WTC11 (cell line): ENCODE measurements around the gene ITGA11.

Experiments
- ZNF121 ChIP-seq: sonication (generic); formaldehyde crosslinking; IDR thresholded peaks from 2 replicates; pipeline ENCODE4 v1.8.0; 2023; ENCODE audit warnings: missing genetic modification reagents
- TF ChIP-seq, protein P1 (sequence below): fragments of 200-600 bp; IDR thresholded peaks from 2 replicates; pipeline ENCODE4 v1.8.0; 2022; ENCODE audit warnings: antibody characterized with exemption

DNA sequence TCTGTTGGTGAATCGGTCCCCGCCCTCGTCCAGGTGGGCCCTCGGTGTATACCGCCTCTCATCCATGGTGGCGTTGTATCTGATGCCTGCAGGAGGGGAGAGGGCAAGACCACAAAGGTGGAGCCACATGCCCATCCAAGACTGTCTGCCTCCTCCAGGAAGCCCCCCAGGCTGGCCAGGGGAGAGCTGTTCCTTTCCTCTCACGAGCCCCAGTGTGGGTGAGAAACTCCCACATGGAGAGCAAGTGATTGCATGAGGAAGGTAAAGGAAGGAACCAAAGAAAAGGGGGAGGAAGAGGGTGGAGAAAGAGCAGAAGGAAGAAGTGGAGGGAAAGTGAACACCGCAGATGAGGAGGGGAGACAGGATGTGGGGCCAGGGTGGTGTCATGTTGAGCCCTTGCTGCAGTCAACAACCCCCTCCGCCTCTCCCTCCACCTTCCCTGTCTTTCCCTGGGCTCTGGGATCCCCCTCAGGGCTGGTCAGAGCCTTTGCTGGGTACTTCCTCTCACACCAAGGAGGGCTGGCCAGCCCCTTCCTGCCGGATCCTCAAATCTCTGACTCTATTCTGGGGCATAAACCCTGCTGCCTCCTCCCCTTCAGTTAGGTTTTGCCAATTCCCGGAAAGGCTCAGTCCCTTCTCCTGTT lies 105.1 kb downstream of the ITGA11 start:
- TF ChIP-seq, protein P1, sequence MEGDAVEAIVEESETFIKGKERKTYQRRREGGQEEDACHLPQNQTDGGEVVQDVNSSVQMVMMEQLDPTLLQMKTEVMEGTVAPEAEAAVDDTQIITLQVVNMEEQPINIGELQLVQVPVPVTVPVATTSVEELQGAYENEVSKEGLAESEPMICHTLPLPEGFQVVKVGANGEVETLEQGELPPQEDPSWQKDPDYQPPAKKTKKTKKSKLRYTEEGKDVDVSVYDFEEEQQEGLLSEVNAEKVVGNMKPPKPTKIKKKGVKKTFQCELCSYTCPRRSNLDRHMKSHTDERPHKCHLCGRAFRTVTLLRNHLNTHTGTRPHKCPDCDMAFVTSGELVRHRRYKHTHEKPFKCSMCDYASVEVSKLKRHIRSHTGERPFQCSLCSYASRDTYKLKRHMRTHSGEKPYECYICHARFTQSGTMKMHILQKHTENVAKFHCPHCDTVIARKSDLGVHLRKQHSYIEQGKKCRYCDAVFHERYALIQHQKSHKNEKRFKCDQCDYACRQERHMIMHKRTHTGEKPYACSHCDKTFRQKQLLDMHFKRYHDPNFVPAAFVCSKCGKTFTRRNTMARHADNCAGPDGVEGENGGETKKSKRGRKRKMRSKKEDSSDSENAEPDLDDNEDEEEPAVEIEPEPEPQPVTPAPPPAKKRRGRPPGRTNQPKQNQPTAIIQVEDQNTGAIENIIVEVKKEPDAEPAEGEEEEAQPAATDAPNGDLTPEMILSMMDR: no peak
- TF ChIP-seq ZNF121 (CRISPR knock-in tag): no peak
